Measurements from ENCODE around the gene MED16. TPM values are rescaled to one million over a fixed set of nuclear protein-coding genes. Genes with fewer than 3 reads are reported as not detected.

Gene MED16
- total and polyA plus RNA-seq, 7 experiments from 2014 or later, result 47.5 to 142 (median 67.6) TPM

- Mint-ChIP-seq H3K36me3 (no peaks in the 10 kb centered on the region), H3K4me3 (no peak overlapping the region), H3K27me3 (peaks cover 4 to 24% (median 7%) of the 10 kb centered on the region in 5 donors), H3K4me1 (peaks cover 0 to 8% (median 0%) of the 10 kb centered on the region in 7 donors), H3K27ac (no peak overlapping the region), H3K9me3 (no peaks in the 10 kb centered on the region)
- H3K27me3 ChIP-seq (ENCODE audit: control insufficient read depth in 2 of 2, insufficient read depth in 2 of 2, low read length in 2 of 2), result no peaks in the 10 kb centered on the region
- CTCF ChIA-PET, result no interaction called here
- ATAC-seq, result no peak
- no peaks in the 10 kb centered on the region for H3K4me1 ChIP-seq (ENCODE audit: control insufficient read depth in 2 of 2, insufficient read depth in 2 of 2, low read length in 2 of 2)
- no peaks in the 10 kb centered on the region for H3K36me3 ChIP-seq (ENCODE audit: control insufficient read depth in 2 of 3, insufficient read depth in 3 of 3, low read length in 3 of 3)
- no peak overlapping the region for H3K4me3 ChIP-seq (ENCODE audit: low read length)
- no peak for DNase-seq
- no peaks in the 10 kb centered on the region for H3K9me3 ChIP-seq (ENCODE audit: control insufficient read depth in 2 of 3, low read length in 3 of 3)
- no peak overlapping the region for H3K27ac ChIP-seq (ENCODE audit: low read depth, low read length)
- POLR2A ChIA-PET, result no interaction called here
- intact Hi-C loops (cut with micrococcal nuclease), result no loop called here
Observed at GRCh38 chr19:835210-835810, 57.7 kb downstream of the MED16 start.

GRCh38 chr19:834216-834615, 58.8 kb downstream of the MED16 start:
- no peaks in the 10 kb centered on the region for H3K4me1 ChIP-seq (ENCODE audit: control insufficient read depth in 2 of 2, insufficient read depth in 2 of 2, low read length in 2 of 2)
- no peak overlapping the region for H3K4me3 ChIP-seq (ENCODE audit: low read length)
- no peaks in the 10 kb centered on the region for H3K9me3 ChIP-seq (ENCODE audit: control insufficient read depth in 2 of 3, low read length in 3 of 3)
- no peak overlapping the region for H3K27ac ChIP-seq (ENCODE audit: low read depth, low read length)
- no peaks in the 10 kb centered on the region for H3K36me3 ChIP-seq (ENCODE audit: control insufficient read depth in 2 of 3, insufficient read depth in 3 of 3, low read length in 3 of 3)
- Mint-ChIP-seq H3K27ac (no peak overlapping the region), H3K36me3 (no peaks in the 10 kb centered on the region), H3K27me3 (peaks cover 4 to 28% (median 7%) of the 10 kb centered on the region in 5 donors), H3K4me3 (no peak overlapping the region), H3K9me3 (no peaks in the 10 kb centered on the region), H3K4me1 (peaks cover 0 to 8% (median 0%) of the 10 kb centered on the region in 7 donors)
- CTCF ChIA-PET, result no interaction called here
- POLR2A ChIA-PET, result no interaction called here
- ATAC-seq, result no peak
- H3K27me3 ChIP-seq (ENCODE audit: control insufficient read depth in 2 of 2, insufficient read depth in 2 of 2, low read length in 2 of 2), result no peaks in the 10 kb centered on the region
- intact Hi-C loops (cut with micrococcal nuclease), result no loop called here
- no peak for DNase-seq

- no peaks in the 10 kb centered on the region for H3K9me3 Mint-ChIP-seq
- Histone ChIP-seq H3K36me3 (ENCODE audit: control insufficient read depth in 2 of 3, insufficient read depth in 3 of 3, low read length in 3 of 3) (no peaks in the 10 kb centered on the region), H3K4me3 (ENCODE audit: low read length) (no peak overlapping the region), H3K27ac (ENCODE audit: low read depth, low read length) (no peak overlapping the region), H3K27me3 (ENCODE audit: control insufficient read depth in 2 of 2, insufficient read depth in 2 of 2, low read length in 2 of 2) (no peaks in the 10 kb centered on the region), H3K9me3 (ENCODE audit: control insufficient read depth in 2 of 3, low read length in 3 of 3) (no peaks in the 10 kb centered on the region), H3K4me1 (ENCODE audit: control insufficient read depth in 2 of 2, insufficient read depth in 2 of 2, low read length in 2 of 2) (no peaks in the 10 kb centered on the region)
- no peak overlapping the region for H3K4me3 Mint-ChIP-seq
- intact Hi-C loops (cut with micrococcal nuclease), result no loop called here
- ChIA-PET CTCF (no interaction called here), POLR2A (no interaction called here)
- ATAC-seq, result no peak
- H3K27ac Mint-ChIP-seq, result no peak overlapping the region
- no peak for DNase-seq
- peaks cover 4 to 18% (median 7%) of the 10 kb centered on the region in 5 donors for H3K27me3 Mint-ChIP-seq
- no peaks in the 10 kb centered on the region for H3K36me3 Mint-ChIP-seq
- H3K4me1 Mint-ChIP-seq, result peaks cover 0 to 8% (median 0%) of the 10 kb centered on the region in 7 donors
Observed at GRCh38 chr19:831407-832369, 61.3 kb downstream of the MED16 start.

- intact Hi-C loops (cut with micrococcal nuclease), result no loop called here
- H3K27me3 ChIP-seq (ENCODE audit: control insufficient read depth in 2 of 2, insufficient read depth in 2 of 2, low read length in 2 of 2), result no peaks in the 10 kb centered on the region
Observed at GRCh38 chr19:829129-829758, 63.7 kb downstream of the MED16 start.

GRCh38 chr19:827710-828321, 65.2 kb downstream of the MED16 start, which contains the start of gene AZU1:
TSS of gene AZU1 (plus strand) at chr19:827837. CDS start at chr19:827847, 10 bp downstream.
- POLR2A ChIA-PET, result no interaction called here
- no peaks in the 10 kb centered on the region for H3K9me3 ChIP-seq (ENCODE audit: control insufficient read depth in 2 of 3, low read length in 3 of 3)

More at GRCh38 chr19:829129-829758, 63.7 kb downstream of the MED16 start:
- Histone ChIP-seq H3K36me3 (ENCODE audit: control insufficient read depth in 2 of 3, insufficient read depth in 3 of 3, low read length in 3 of 3) (no peaks in the 10 kb centered on the region), H3K27ac (ENCODE audit: low read depth, low read length) (no peak overlapping the region), H3K9me3 (ENCODE audit: control insufficient read depth in 2 of 3, low read length in 3 of 3) (no peaks in the 10 kb centered on the region), H3K4me1 (ENCODE audit: control insufficient read depth in 2 of 2, insufficient read depth in 2 of 2, low read length in 2 of 2) (no peaks in the 10 kb centered on the region), H3K4me3 (ENCODE audit: low read length) (no peak overlapping the region)
- CTCF ChIA-PET, result no interaction called here
- Mint-ChIP-seq H3K36me3 (no peaks in the 10 kb centered on the region), H3K27me3 (peaks cover 0 to 12% (median 0%) of the 10 kb centered on the region in 5 donors), H3K4me3 (no peak overlapping the region), H3K27ac (no peak overlapping the region), H3K9me3 (no peaks in the 10 kb centered on the region), H3K4me1 (peaks cover 0 to 4% (median 0%) of the 10 kb centered on the region in 7 donors)
- POLR2A ChIA-PET, result no interaction called here
- ATAC-seq, result no peak
- no peak for DNase-seq

GRCh38 chr19:827314-827709, 65.7 kb downstream of the MED16 start:
- Histone ChIP-seq H3K27ac (ENCODE audit: low read depth, low read length) (no peak overlapping the region), H3K27me3 (ENCODE audit: control insufficient read depth in 2 of 2, insufficient read depth in 2 of 2, low read length in 2 of 2) (no peaks in the 10 kb centered on the region), H3K4me3 (ENCODE audit: low read length) (no peak overlapping the region), H3K36me3 (ENCODE audit: control insufficient read depth in 2 of 3, insufficient read depth in 3 of 3, low read length in 3 of 3) (no peaks in the 10 kb centered on the region), H3K4me1 (ENCODE audit: control insufficient read depth in 2 of 2, insufficient read depth in 2 of 2, low read length in 2 of 2) (no peaks in the 10 kb centered on the region), H3K9me3 (ENCODE audit: control insufficient read depth in 2 of 3, low read length in 3 of 3) (no peaks in the 10 kb centered on the region)
- Mint-ChIP-seq H3K4me1 (peaks cover 0 to 7% (median 0%) of the 10 kb centered on the region in 7 donors), H3K27me3 (peaks cover 8 to 24% (median 14%) of the 10 kb centered on the region in 5 donors), H3K36me3 (no peaks in the 10 kb centered on the region), H3K9me3 (no peaks in the 10 kb centered on the region), H3K27ac (no peak overlapping the region), H3K4me3 (no peak overlapping the region)
- ATAC-seq, result no peak
- DNase-seq, result no peak
- CTCF ChIA-PET, result no interaction called here
- intact Hi-C loops (cut with micrococcal nuclease), result no loop called here
- POLR2A ChIA-PET, result no interaction called here

More at GRCh38 chr19:827710-828321, 65.2 kb downstream of the MED16 start, which contains the start of gene AZU1:
- no peak within 1 kb of the TSS for H3K4me3 Mint-ChIP-seq
- peak; percentile 60 for ATAC-seq
- Histone ChIP-seq H3K27ac (ENCODE audit: low read depth, low read length) (no peak within 1 kb of the TSS), H3K27me3 (ENCODE audit: control insufficient read depth in 2 of 2, insufficient read depth in 2 of 2, low read length in 2 of 2) (no peaks in the 10 kb centered on the region), H3K36me3 (ENCODE audit: control insufficient read depth in 2 of 3, insufficient read depth in 3 of 3, low read length in 3 of 3) (no peaks in the 10 kb centered on the region), H3K4me3 (ENCODE audit: low read length) (no peak within 1 kb of the TSS), H3K4me1 (ENCODE audit: control insufficient read depth in 2 of 2, insufficient read depth in 2 of 2, low read length in 2 of 2) (no peaks in the 10 kb centered on the region)
- DNase-seq, result no peak
- intact Hi-C loops (cut with micrococcal nuclease), result no loop called here
- peaks cover 0 to 7% (median 0%) of the 10 kb centered on the region in 7 donors for H3K4me1 Mint-ChIP-seq
- H3K36me3 Mint-ChIP-seq, result no peaks in the 10 kb centered on the region
- peaks cover 8 to 23% (median 12%) of the 10 kb centered on the region in 5 donors for H3K27me3 Mint-ChIP-seq
- H3K27ac Mint-ChIP-seq, result no peak within 1 kb of the TSS
- no peaks in the 10 kb centered on the region for H3K9me3 Mint-ChIP-seq
- CTCF ChIA-PET, result no interaction called here

All from naive thymus-derived CD4-positive, alpha-beta T cell (primary cell).